SK-N-SH (cell line): ENCODE measurements around the gene NRSN1.

Experiments
- CTCF ChIP-seq: fragments of 200-600 bp; sonication (generic); IDR thresholded peaks from 2 replicates; pipeline ENCODE4 v1.6.1; 2017; ENCODE audit warnings: antibody characterized with exemption, mild to moderate bottlenecking, moderate library complexity
- EP300 ChIP-seq, 2 experiments: IDR thresholded peaks; 2 replicates each; pipeline versions ENCODE4 v1.4.0 to v1.6.1; 2012; ENCODE audit warnings: borderline replicate concordance in 1 of 2, low read depth in 1 of 2, low read length in 1 of 2
- EZH2phosphoT487 ChIP-seq: fragments of 200-600 bp; sonication (generic); IDR thresholded peaks from 2 replicates; pipeline ENCODE4 v1.6.1; 2017; ENCODE audit warnings: low read depth, mixed run types, mild to moderate bottlenecking, antibody characterized with exemption, moderate library complexity, borderline replicate concordance
- FOXM1 ChIP-seq: IDR thresholded peaks from 2 replicates; pipeline ENCODE4 v1.4.0; 2012; ENCODE audit warnings: low read depth, mild to moderate bottlenecking
- GABPA ChIP-seq: IDR thresholded peaks from 2 replicates; pipeline ENCODE4 v1.4.0; 2012; ENCODE audit warnings: low read depth, mild to moderate bottlenecking
- MAX ChIP-seq: IDR thresholded peaks from 2 replicates; pipeline ENCODE4 v1.4.0; 2012; ENCODE audit warnings: low read depth
- POLR2AphosphoS5 ChIP-seq: IDR thresholded peaks from 2 replicates; pipeline ENCODE4 v1.6.1; 2012; ENCODE audit warnings: low read depth, low read length
- RXRA ChIP-seq: IDR thresholded peaks from 2 replicates; pipeline ENCODE4 v1.4.0; 2012; ENCODE audit warnings: low read depth, mild to moderate bottlenecking, borderline replicate concordance
- SIN3A ChIP-seq: IDR thresholded peaks from 2 replicates; pipeline ENCODE4 v1.6.1; 2012; ENCODE audit warnings: low read depth, mild to moderate bottlenecking, low read length, moderate library complexity, borderline replicate concordance
- TAF1 ChIP-seq: IDR thresholded peaks from 2 replicates; pipeline ENCODE4 v1.6.1; 2012; ENCODE audit warnings: low read depth, mild to moderate bottlenecking, low read length, moderate library complexity, borderline replicate concordance

GRCh38 chr6:24125980-24126379 lies at the start of gene NRSN1:
- TF ChIP-seq RXRA (no peak), CTCF (no peak), POLR2AphosphoS5 (no peak), MAX (no peak), TAF1 (no peak), FOXM1 (no peak), EP300 (IDR thresholded peaks at IDR 0.05; ENCODE audit: borderline replicate concordance in 1 of 2, low read depth in 1 of 2, low read length in 1 of 2) (no peak), GABPA (no peak), EZH2phosphoT487 (no peak), SIN3A (no peak)
